GM18519 (cell line): ENCODE measurements around the gene PKP2.
"Not testable (repeated sequence)": the region's sequence is repeated elsewhere in the genome, so short reads cannot be mapped to it uniquely, and the experiment has no call there.

Experiments used
- ATAC-seq: cut with Tn5 transposase; IDR thresholded peaks from one replicate; pipeline ENCODE4 v1.9.1; 2021; ENCODE audit warnings: mild to moderate bottlenecking, moderate library complexity; ENCODE audit not compliant: unreplicated experiment, low FRiP score

Gene PKP2

GRCh38 chr12:32897281-32897610 lies 669 bp upstream of the PKP2 start:
- ATAC-seq = no peak

- no peak for ATAC-seq
These were observed 717 bp downstream of the PKP2 start for GRCh38 chr12:32895688-32896431.

- ATAC-seq = no peak
These were observed 2.0 kb downstream of the PKP2 start for GRCh38 chr12:32894566-32894965.

- ATAC-seq = no peak
These were observed 3.1 kb downstream of the PKP2 start for GRCh38 chr12:32893458-32893857.

GRCh38 chr12:32893043-32893442 lies 3.5 kb downstream of the PKP2 start:
- no peak for ATAC-seq

- not testable (repeated sequence) for ATAC-seq
These were observed 4.2 kb downstream of the PKP2 start for GRCh38 chr12:32892369-32892768.

- ATAC-seq = no peak
These were observed 4.6 kb downstream of the PKP2 start for GRCh38 chr12:32891956-32892355.

GRCh38 chr12:32891526-32891925 lies 5.1 kb downstream of the PKP2 start:
- no peak for ATAC-seq

- no peak for ATAC-seq
These were observed 7.4 kb downstream of the PKP2 start for GRCh38 chr12:32889011-32889760.

GRCh38 chr12:32887058-32887457 lies 9.5 kb downstream of the PKP2 start:
- ATAC-seq = no peak

GRCh38 chr12:32885831-32886230 lies 10.7 kb downstream of the PKP2 start:
- no peak for ATAC-seq

- no peak for ATAC-seq
These were observed 11.6 kb downstream of the PKP2 start for GRCh38 chr12:32884962-32885361.

GRCh38 chr12:32881702-32882101 lies 14.9 kb downstream of the PKP2 start:
- no peak for ATAC-seq

- ATAC-seq = no peak
These were observed 15.5 kb downstream of the PKP2 start for GRCh38 chr12:32881107-32881506.

- ATAC-seq = not testable (repeated sequence)
These were observed 17.5 kb downstream of the PKP2 start for GRCh38 chr12:32879066-32879465.

- ATAC-seq = no peak
These were observed 18.7 kb downstream of the PKP2 start for GRCh38 chr12:32877601-32878459.

- ATAC-seq = no peak
These were observed 20.6 kb downstream of the PKP2 start for GRCh38 chr12:32876004-32876403.

GRCh38 chr12:32874975-32875374 lies 21.6 kb downstream of the PKP2 start:
- no peak for ATAC-seq

GRCh38 chr12:32874078-32874477 lies 22.5 kb downstream of the PKP2 start:
- ATAC-seq = no peak

- ATAC-seq = not testable (repeated sequence)
These were observed 24.2 kb downstream of the PKP2 start for GRCh38 chr12:32872416-32872815.

GRCh38 chr12:32870716-32871115 lies 25.9 kb downstream of the PKP2 start:
- ATAC-seq = no peak
